DMS 273 (cell line): ENCODE data around the gene ST3GAL3.
"Not testable (repeated sequence)": the region's sequence is repeated elsewhere in the genome, so short reads cannot be mapped to it uniquely, and the experiment has no call there.

Experiments
- DNase-seq: peaks from one replicate; lab custom pipeline; 2025; ENCODE audit not compliant: unreplicated experiment; lab: John Stamatoyannopoulos, UW

Gene ST3GAL3

GRCh38 chr1:43699281-43699680 is 8.1 kb upstream of the ST3GAL3 start:
- no peak for DNase-seq

DNA sequence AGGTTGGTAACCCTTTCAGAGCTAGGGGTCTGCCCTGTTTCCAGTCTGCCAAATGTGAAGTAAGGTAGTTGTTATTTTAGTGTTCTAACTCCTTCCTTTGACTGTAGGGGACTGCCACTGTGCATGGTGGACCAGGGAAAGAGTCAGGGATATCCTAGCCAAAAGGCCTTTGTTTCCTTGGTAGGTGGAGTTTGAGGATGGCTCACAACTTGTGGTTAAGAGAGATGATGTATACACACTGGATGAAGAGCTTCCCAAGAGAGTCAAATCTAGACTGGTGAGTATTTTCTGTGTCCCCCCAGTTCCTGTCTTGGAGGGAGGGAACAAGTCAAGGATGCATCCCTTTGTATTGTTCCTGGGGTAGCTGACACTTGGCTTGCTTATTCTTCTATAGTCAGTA is 3.5 kb upstream of the ST3GAL3 start:
- DNase-seq = no peak

DNA sequence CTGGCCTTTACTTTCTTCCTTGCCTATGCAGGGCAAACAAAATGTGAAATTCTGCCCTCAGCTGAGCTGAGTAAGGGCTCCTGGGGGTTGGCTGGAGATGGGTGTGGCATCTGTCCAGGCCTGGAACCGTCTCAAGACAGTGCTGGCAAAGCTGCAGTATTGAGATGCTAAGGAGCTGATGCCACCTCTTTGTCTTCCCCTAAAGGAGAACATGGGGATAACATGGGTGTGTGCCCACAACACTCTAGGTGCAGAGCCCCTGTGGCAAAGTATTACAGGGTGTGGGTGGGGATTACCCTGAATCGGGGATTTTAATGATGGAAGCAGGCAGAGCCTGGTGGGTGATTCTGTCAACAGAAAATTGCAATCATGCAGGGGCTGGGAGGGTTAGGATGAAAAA is 2.5 kb upstream of the ST3GAL3 start:
- DNase-seq = peak; percentile 43

DNA sequence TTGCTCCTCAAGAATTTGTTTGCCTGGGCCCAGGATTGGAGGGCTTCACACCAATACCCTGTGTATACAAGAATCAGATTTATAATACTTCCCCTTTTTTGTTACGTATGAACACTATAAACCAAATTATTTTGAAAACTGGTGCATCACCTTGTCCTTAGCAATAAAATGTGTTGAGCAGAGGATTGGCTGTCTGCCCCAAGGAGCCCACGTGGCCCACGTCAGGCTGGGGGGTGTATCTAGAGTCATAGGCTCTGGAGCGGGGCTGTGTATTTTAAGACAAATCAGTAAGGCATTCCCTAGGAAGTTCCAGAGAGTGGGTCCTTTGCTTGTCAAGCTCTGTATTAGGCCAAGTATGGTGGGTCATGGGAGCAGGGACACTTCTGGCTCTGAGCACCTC is 2.0 kb upstream of the ST3GAL3 start:
- no peak for DNase-seq

- peak; percentile 33 for DNase-seq
Measured at GRCh38 chr1:43705982-43706597, 1.2 kb upstream of the ST3GAL3 start.

- DNase-seq = peak; percentile 70
Measured at GRCh38 chr1:43706598-43707189, 642 bp upstream of the ST3GAL3 start.

- peak; percentile 84 for DNase-seq
Measured at GRCh38 chr1:43708002-43708410, 670 bp downstream of the ST3GAL3 start.

GRCh38 chr1:43711049-43711448 is 3.7 kb downstream of the ST3GAL3 start:
- DNase-seq = no peak

DNA sequence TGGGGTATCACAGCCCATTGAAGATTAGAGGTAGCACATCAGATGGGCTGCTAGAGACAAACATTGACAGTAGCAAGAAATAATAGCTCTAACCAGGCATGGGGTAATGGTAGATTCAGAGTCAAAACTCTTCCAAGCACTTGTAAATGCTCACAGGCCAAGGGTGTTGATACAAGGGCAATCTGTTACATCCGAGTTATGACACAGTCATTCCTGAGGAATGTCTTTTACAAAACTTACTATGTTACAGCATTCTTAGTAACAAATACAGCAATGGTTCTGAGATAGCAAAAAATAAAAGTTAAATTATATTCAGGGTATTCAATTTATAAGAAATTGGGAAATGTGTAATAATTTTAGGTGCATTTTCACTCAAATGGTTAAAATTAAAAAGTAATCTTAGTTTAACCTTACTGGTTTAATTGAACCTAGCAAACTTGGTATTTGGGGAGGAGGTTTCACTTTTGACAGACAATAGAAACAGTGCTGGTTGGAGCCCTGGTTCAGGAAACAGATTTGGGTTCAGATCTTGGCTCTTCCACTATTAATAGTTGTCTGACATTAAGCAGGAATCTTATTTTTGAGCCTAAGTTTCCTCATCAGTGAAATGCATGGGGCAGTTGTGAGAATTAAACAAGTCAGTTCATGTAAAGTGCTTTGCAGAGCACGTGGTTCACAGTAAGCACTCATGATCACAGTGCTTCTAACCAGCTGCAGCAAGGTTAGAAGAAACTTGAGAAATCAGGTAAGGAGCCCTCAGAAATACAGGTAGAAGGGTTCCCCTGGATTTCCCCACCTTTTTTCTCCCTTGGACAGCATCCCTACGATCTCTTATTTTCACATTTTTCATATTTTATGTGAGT is 4.4 kb downstream of the ST3GAL3 start:
- no peak for DNase-seq

DNA sequence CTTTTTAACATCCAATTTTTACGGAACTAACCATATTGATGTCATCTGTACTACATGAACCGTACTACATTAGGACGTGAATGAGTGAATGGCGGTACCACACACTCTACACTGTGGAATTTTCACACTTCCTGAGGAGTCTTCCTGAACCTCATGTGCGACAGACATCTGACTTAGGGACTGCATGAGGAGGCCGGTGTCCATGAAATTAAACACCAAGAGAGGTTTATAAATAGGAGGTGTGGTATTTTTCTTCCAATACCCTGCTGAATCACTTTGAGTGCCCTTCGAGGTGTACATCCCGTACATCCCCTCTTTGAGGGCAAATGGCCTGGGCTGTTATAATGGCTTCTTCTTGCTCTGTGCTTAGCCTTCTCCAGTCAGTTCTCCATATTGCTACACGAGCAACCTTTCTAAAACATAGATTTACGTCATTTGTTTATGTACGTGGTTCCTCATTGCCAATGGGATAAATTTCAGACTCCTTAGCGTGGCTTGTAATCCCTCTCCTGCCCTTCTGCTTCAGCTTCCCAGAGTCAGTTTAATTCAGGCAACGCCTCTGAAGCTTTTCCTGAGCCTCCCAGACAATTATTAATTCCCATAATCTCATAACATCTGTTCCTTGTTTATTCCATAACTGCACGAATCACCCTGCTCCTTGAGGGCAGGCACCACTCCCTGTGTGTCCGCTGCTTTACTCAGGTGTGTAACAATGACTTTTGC is 9.4 kb downstream of the ST3GAL3 start:
- DNase-seq = no peak

- DNase-seq = no peak
Measured at GRCh38 chr1:43719063-43719462, 11.7 kb downstream of the ST3GAL3 start.

DNA sequence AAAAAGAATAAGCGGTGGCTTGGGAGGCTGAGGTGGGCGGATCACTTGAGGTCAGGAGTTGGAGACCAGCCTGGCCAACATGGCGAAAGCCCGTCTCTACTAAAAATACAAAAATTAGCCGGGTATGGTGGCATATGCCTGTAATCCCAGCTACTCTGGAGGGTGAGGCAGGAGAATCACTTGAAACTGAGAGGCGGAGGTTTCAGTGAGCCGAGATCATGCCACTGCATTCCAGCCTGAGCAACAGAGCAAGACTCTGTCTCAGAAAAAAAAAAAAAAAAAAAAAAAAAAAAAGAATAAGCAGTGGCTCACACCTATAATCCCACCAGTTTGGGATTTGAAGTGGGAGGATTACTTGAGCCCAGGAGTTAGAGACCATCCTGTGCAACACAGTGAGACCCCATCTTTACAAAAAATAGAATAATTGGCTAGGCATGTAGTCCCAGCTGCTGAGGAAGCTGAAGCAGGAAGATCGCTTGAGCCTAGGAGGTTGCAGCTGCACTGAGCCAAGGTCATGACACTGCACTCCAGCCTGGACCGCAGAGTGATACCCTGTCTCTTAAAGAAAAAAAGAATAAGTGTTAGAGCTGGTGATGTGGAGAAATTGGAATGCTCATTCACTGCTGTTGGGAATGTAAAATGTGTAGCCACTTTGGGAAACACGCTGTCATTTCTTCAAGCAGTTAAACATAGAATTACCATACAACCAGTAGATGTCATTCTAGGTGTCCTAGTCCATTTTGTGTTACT is 12.5 kb downstream of the ST3GAL3 start:
- DNase-seq = not testable (repeated sequence)

DNA sequence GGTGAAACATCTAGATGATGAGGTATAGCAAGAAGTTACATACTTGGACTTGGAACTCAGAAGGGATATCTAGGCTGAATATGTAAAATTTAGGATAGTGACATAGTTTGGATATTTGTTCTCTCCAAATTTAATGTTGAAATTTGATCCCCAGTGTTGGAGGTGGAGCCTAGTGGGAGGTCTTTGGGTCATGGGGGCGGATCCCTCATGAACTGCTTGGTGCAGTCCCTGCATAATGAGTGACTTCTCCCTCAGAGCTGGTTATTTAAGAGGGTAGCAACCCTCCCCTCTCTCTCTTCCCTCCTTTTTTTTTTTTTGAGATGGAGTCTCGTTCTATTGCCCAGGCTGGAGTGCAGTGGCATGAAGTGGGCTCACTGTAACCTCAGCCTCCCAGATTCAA is 15.5 kb downstream of the ST3GAL3 start:
- DNase-seq = no peak

- no peak for DNase-seq
Measured at GRCh38 chr1:43729816-43730463, 22.6 kb downstream of the ST3GAL3 start.

- DNase-seq = peak; percentile 58
Measured at GRCh38 chr1:43731867-43732531, 24.7 kb downstream of the ST3GAL3 start.

DNA sequence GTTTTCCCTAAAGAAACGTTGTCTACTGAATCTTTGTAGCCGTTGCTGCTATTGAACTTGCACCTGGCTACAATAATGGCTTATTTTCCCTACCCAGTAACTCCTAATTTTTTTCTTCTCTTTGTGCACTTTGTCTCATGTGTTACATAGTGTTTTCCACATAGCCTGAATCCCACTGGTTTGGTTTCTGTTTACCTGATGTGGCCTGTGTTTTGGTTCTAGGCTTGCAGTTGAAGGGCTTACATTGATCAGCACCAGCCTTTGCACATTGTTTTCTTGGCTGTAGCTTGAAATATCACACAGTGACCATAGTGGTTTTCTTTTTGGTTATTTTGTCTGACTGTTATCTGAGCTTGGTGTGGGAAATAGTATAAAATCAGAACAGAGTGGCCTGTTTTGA is 29.5 kb downstream of the ST3GAL3 start:
- DNase-seq = no peak

- DNase-seq = no peak
Measured at GRCh38 chr1:43742026-43742425, 34.7 kb downstream of the ST3GAL3 start.

DNA sequence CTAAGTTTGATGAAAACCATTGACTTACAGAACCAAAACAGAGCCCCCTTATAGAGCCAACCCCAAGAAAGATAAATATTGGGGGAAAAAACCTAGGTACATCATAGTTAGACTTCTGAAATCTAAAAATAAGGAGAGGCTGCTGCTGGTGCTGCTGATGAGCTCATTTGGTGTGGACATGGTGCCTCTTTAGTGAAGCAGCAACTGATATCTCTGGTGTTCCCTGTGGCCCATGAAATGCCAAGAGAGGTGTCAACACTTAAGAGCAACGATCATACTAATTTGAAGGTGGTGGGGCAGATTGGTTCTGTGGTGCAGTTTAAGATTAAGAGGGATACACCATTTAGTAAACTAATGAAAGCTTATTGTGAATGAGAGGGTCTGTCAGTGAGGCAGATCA is 35.9 kb downstream of the ST3GAL3 start:
- no peak for DNase-seq

- no peak for DNase-seq
Measured at GRCh38 chr1:43747736-43748135, 40.4 kb downstream of the ST3GAL3 start.

DNA sequence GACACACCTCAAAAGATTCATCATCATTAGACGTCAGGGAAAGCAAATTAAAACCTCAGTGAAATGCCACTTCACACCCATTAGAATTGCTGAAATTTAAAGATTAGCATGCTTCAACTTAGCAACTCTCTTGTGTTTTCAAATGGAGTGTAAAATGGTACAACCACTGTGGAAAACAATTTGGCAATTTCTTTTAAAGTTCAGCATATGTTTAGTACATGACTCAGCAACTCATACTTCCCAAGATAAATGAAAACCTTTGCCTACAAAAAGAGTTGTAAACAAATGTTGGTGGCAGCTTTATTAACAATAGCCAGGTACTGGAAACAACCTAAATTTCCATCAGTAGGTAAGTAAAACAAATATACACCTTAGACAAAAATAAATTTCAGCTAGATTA is 42.7 kb downstream of the ST3GAL3 start:
- no peak for DNase-seq
